T47D (cell line): ENCODE measurements around the gene POMZP3.
"Not testable (repeated sequence)": the region's sequence is repeated elsewhere in the genome, so short reads cannot be mapped to it uniquely, and the experiment has no call there.

ENCODE experiments used
- DNase-seq, 2 experiments: peaks; one replicate each; pipeline versions ENCODE4 v3.0.0 to v3.0.0-alpha.2; 2011 to 2012; ENCODE audit warnings: low read depth in 1 of 2, low spot score in 1 of 2
- in situ Hi-C: cut with HindIII; loops from 2 replicates; pipeline ENCODE4 v1.10.0; 2016; ENCODE audit warnings: low sequenced_read_pairs, low pct_unique_long_range_greater_than_20kb

Gene POMZP3

GRCh38 chr7:76592694-76593093, 34.4 kb downstream of the POMZP3 start:
- in situ Hi-C loops, DNase-seq: not testable (repeated sequence)

GRCh38 chr7:76591602-76592304, 35.3 kb downstream of the POMZP3 start:
- DNase-seq, in situ Hi-C loops: not testable (repeated sequence)

GRCh38 chr7:76591033-76591432, 36.0 kb downstream of the POMZP3 start:
- not testable (repeated sequence) for DNase-seq

GRCh38 chr7:76588586-76588985, 38.5 kb downstream of the POMZP3 start:
- DNase-seq, in situ Hi-C loops: not testable (repeated sequence)

More at GRCh38 chr7:76591033-76591432, 36.0 kb downstream of the POMZP3 start:
- in situ Hi-C loops, result not testable (repeated sequence)

GRCh38 chr7:76586585-76587315, 40.3 kb downstream of the POMZP3 start:
- DNase-seq, in situ Hi-C loops: not testable (repeated sequence)

GRCh38 chr7:76583636-76584281, 43.3 kb downstream of the POMZP3 start:
- in situ Hi-C loops, DNase-seq: not testable (repeated sequence)

- peak in 1 of 2 experiments; percentile 42 for DNase-seq
Observed at GRCh38 chr7:76582848-76583631, 44.0 kb downstream of the POMZP3 start.

GRCh38 chr7:76575919-76576655, 51.0 kb downstream of the POMZP3 start:
- peak in 1 of 2 experiments; percentile 61 for DNase-seq

More at GRCh38 chr7:76582848-76583631, 44.0 kb downstream of the POMZP3 start:
- in situ Hi-C loops, result not testable (repeated sequence)

GRCh38 chr7:76575431-76575830, 51.6 kb downstream of the POMZP3 start:
- in situ Hi-C loops, result not testable (repeated sequence)

More at GRCh38 chr7:76575919-76576655, 51.0 kb downstream of the POMZP3 start:
- in situ Hi-C loops, result not testable (repeated sequence)

GRCh38 chr7:76572296-76572695, 54.8 kb downstream of the POMZP3 start:
- DNase-seq, in situ Hi-C loops: not testable (repeated sequence)

More at GRCh38 chr7:76575431-76575830, 51.6 kb downstream of the POMZP3 start:
- DNase-seq, result not testable (repeated sequence)

GRCh38 chr7:76570324-76570775, 56.7 kb downstream of the POMZP3 start:
- DNase-seq, in situ Hi-C loops: not testable (repeated sequence)

GRCh38 chr7:76568742-76569141, 58.3 kb downstream of the POMZP3 start:
- in situ Hi-C loops, result not testable (repeated sequence)
- DNase-seq, result peak in 1 of 2 experiments; percentile 7

- not testable (repeated sequence) for DNase-seq
Observed at GRCh38 chr7:76567753-76568152, 59.3 kb downstream of the POMZP3 start.

GRCh38 chr7:76567311-76567710, 59.8 kb downstream of the POMZP3 start:
- in situ Hi-C loops, result not testable (repeated sequence)

More at GRCh38 chr7:76567753-76568152, 59.3 kb downstream of the POMZP3 start:
- in situ Hi-C loops, result not testable (repeated sequence)

GRCh38 chr7:76565001-76565400, 62.1 kb downstream of the POMZP3 start:
- DNase-seq, in situ Hi-C loops: not testable (repeated sequence)

More at GRCh38 chr7:76567311-76567710, 59.8 kb downstream of the POMZP3 start:
- not testable (repeated sequence) for DNase-seq

- DNase-seq, in situ Hi-C loops: not testable (repeated sequence)
Observed at GRCh38 chr7:76561342-76561741, 65.7 kb downstream of the POMZP3 start.

GRCh38 chr7:76560157-76560556, 66.9 kb downstream of the POMZP3 start:
- in situ Hi-C loops, DNase-seq: not testable (repeated sequence)
